GM12872 (cell line): ENCODE measurements around the gene SHISA9.
A peak's percentile ranks its signal among the peaks of the same experiment; 100 is the strongest.

Source experiments
- TF ChIP-seq, protein P1 (sequence below): IDR thresholded peaks from 3 replicates; pipeline ENCODE4 v1.5.1; 2011; ENCODE audit warnings: low read depth, mild to moderate bottlenecking, low read length, moderate library complexity; ENCODE audit not compliant: insufficient read depth

The SHISA9 gene

DNA sequence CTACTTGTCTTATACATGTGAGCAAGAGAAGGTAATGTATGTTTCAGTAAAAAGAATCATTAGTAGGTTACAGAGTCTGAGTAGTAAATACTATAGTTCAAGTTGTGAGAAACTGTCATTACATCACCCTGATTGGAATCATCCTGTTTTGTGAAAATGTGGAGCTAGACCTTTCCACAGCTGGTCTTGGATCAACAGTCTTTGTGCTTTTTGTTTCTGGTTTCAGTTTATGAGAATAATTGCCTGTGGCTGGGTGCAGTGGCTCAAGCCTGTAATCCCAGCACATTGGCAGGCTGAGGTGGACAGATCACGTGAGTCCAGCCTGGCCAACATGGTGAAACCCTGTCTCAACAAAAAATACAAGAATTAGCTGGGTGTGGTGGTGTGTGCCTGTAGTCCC, 19.7 kb upstream of the SHISA9 start:
- TF ChIP-seq, protein P1, sequence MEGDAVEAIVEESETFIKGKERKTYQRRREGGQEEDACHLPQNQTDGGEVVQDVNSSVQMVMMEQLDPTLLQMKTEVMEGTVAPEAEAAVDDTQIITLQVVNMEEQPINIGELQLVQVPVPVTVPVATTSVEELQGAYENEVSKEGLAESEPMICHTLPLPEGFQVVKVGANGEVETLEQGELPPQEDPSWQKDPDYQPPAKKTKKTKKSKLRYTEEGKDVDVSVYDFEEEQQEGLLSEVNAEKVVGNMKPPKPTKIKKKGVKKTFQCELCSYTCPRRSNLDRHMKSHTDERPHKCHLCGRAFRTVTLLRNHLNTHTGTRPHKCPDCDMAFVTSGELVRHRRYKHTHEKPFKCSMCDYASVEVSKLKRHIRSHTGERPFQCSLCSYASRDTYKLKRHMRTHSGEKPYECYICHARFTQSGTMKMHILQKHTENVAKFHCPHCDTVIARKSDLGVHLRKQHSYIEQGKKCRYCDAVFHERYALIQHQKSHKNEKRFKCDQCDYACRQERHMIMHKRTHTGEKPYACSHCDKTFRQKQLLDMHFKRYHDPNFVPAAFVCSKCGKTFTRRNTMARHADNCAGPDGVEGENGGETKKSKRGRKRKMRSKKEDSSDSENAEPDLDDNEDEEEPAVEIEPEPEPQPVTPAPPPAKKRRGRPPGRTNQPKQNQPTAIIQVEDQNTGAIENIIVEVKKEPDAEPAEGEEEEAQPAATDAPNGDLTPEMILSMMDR: no peak

DNA sequence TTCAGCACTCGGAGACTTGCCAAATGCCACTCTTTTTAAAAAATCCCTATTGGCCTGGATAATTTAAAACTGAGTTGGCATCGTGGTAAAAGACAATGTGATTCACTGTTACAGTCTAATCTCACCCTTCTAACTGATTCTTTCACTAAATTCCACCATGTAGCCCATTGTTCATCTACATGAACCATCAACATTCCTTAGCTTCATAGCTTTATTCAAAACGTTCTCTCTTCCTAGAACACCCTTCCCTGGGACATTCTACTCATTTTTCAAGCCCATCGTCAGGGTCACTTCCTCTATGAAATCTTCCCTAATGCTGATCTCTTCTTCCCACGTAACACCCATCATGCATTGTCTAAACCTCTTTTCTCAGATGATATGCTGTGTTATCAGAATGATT, 15.7 kb upstream of the SHISA9 start:
- TF ChIP-seq, protein P1: no peak

DNA sequence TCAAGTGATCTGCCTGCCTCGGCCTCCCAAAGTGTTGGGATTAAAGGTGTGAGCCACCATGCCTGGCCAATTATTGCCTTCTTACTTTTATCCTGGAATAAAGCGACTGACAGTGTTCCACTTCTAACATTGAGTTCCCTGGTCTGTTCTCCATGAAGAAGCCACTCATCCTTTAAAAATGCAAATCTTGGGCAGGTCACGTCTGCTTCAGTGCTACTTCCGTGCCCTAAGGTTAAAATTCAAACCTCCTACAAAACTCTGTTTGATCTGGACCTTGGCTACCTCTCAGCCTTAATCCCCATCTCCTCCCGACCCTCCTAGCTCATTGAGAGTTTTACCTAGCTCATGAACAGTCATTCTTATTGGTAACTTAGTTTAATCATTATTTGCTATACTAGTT, 9.6 kb upstream of the SHISA9 start:
- TF ChIP-seq, protein P1: no peak

DNA sequence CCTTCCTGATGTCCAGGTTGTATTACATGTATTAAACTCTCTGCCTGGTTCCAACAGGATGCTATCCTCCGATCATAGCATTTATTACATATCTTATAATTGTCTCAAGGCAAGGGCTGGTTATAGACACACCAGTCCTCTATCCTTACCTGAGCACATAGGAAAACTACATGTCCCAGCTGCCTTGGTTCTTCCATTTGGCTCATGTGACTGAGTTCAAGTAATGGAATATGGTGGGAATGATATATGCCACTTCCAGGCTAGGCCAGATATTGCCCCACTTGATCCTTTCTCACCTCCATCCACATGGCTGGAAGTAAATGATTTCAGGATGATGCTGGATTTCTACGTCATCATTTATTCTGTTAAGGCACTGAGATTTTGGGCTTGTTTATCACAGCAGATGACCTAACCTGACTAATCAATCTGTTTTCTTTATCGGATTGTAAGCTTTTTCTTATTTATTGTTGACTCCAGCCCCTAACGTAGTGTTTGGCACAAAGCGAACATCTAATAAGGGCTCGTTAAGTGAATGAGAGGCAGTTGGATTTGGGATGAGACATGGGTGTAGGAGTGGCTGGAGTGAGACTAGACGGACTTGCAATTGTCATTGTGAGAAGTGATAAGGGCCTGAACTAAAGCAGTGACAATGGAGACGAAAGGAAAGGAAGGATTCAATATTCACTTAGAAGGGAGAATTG, 8.2 kb upstream of the SHISA9 start:
- TF ChIP-seq, protein P1: no peak

DNA sequence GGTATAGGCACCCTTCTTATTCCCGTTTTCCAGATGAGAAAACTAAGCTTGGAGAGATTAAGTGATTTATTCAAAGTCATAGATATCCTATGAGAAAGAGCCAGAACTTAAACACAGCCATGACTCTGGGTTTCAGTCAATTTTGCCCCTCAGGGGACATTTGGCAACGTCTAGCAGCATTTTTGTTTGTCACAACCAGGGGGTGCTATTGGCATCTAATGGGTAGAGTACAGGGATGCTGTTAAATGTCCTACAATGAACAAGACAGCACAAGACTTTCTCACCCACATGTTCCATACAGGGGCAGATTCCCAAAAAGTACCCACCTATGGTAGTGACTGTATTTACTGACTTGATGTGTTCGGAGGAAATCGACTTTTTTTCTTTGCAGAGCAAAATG, 4.8 kb upstream of the SHISA9 start:
- TF ChIP-seq, protein P1: peak; percentile 69

DNA sequence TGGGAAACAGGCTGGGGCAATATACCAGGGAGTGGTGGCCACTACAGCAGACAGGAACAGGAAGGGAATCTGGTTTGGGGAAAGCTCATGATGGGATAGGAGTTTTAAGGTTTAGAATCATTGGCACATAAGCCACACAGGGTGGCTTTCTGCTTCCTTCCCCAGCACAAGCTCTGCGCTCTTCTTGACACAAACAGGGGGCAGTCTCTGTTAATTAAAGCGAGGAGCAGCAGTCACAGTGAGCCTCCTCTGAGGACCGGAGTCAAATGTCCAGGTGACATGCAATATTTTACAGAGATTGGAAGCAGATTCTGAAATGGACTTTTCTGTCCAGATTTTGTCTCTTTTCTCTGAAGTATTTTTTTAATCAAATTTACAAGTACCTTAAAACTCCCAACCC, 2.8 kb upstream of the SHISA9 start:
- TF ChIP-seq, protein P1: no peak

DNA sequence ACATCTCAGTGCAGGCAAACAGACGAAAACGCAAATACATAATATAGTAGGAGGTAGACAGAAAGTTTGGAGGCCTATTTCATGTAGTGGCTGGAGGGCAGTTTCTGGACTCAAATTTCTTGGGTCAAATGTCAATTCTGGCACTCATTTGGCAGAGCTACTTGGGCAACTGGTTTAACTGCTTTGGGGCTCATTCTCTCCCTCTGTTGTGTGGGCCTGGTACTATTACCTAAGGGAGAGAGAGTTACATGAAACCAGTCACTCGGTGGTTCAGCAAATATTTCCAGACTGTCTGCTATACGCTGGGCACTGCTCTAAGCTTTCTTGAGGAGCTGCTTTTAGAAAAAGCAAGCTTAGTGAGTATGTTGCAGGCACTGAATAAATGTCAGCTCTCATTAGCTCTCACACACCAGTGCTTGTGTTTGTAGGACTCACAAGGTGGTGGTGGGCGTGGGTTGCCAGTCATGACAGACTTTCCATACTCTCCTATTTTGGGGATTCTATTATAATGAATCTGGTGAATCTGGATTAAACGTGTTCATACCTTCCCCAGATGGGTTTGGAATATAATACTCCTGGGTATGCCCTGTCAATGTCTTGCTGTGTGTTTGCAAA, 1.8 kb upstream of the SHISA9 start:
- TF ChIP-seq, protein P1: no peak
